GM12892 (cell line): Measurements from ENCODE around the gene VKORC1L1.

ENCODE experiments used
- POLR2A ChIP-seq: IDR thresholded peaks from 2 replicates; pipeline ENCODE4 v1.6.1; 2011; ENCODE audit warnings: low read depth, low read length, control low read depth
- POLR2AphosphoS5 ChIP-seq: IDR thresholded peaks from 2 replicates; pipeline ENCODE4 v1.6.1; 2011; ENCODE audit warnings: low read depth, low read length, control low read depth

GRCh38 chr7:65925040-65925439 is 52.2 kb downstream of the VKORC1L1 start:
- TF ChIP-seq POLR2AphosphoS5, result no peak
- TF ChIP-seq POLR2A, result no peak
